ENCODE results near the gene LTB.
A peak's percentile ranks its signal among the peaks of the same experiment; 100 is the strongest.

LTB gene

GRCh38 chr6:31619805-31620585 lies 37.8 kb upstream of the LTB start:
- Histone ChIP-seq H3K4me2 (ENCODE audit: low read length) (peak overlapping the region; percentile 79), H2AFZ (ENCODE audit: low read length) (no peak overlapping the region), H3K27ac (ENCODE audit: low read depth, low read length, poor library complexity, severe bottlenecking) (peak overlapping the region; percentile 96), H3K27me3 (ENCODE audit: insufficient read depth, low read length) (no peaks in the 10 kb centered on the region), H3K79me2 (ENCODE audit: insufficient read depth, low read length) (peaks cover 29% of the 10 kb centered on the region), H3K9me3 (ENCODE audit: low read length) (no peaks in the 10 kb centered on the region), H3K9me2 (ENCODE audit: low read depth, low read length) (no peaks in the 10 kb centered on the region), H3K36me3 (ENCODE audit: insufficient read depth, low read length) (peaks cover 41% of the 10 kb centered on the region), H3K9ac (ENCODE audit: low read length) (peak overlapping the region; percentile 69), H3F3A (ENCODE audit: insufficient read depth, low read length) (no peaks in the 10 kb centered on the region), H3K4me1 (ENCODE audit: insufficient read depth, low read length, severe bottlenecking) (peaks cover 36% of the 10 kb centered on the region), H4K20me1 (ENCODE audit: insufficient read depth, low read length) (no peaks in the 10 kb centered on the region), H3K4me3 (ENCODE audit: low read depth, low read length, poor library complexity, severe bottlenecking) (peak overlapping the region; percentile 98)
- TF ChIP-seq CTCF (IDR thresholded peaks at IDR 0.05; ENCODE audit: low read length): no peak

- Histone ChIP-seq H3K9me2 (ENCODE audit: low read depth, low read length) (no peaks in the 10 kb centered on the region), H4K20me1 (ENCODE audit: insufficient read depth, low read length) (no peaks in the 10 kb centered on the region), H3K4me3 (ENCODE audit: low read depth, low read length, poor library complexity, severe bottlenecking) (no peak overlapping the region), H3K4me1 (ENCODE audit: insufficient read depth, low read length, severe bottlenecking) (peaks cover 38% of the 10 kb centered on the region), H2AFZ (ENCODE audit: low read length) (no peak overlapping the region), H3K9ac (ENCODE audit: low read length) (no peak overlapping the region), H3K36me3 (ENCODE audit: insufficient read depth, low read length) (peaks cover 11% of the 10 kb centered on the region; the same call in 1 of the 2 replicates), H3K79me2 (ENCODE audit: insufficient read depth, low read length) (peaks cover 12% of the 10 kb centered on the region), H3K27ac (ENCODE audit: low read depth, low read length, poor library complexity, severe bottlenecking) (no peak overlapping the region), H3K4me2 (ENCODE audit: low read length) (no peak overlapping the region), H3K9me3 (ENCODE audit: low read length) (no peaks in the 10 kb centered on the region), H3K27me3 (ENCODE audit: insufficient read depth, low read length) (no peaks in the 10 kb centered on the region), H3F3A (ENCODE audit: insufficient read depth, low read length) (no peaks in the 10 kb centered on the region)
- TF ChIP-seq CTCF (IDR thresholded peaks at IDR 0.05; ENCODE audit: low read length) (no peak), EZH2 (IDR thresholded peaks at IDR 0.05; ENCODE audit: borderline replicate concordance, low read length) (no peak)
These were observed 34.8 kb upstream of the LTB start for GRCh38 chr6:31617010-31617409.

GRCh38 chr6:31615748-31616147 lies 33.5 kb upstream of the LTB start:
- Histone ChIP-seq H3K4me3 (ENCODE audit: low read depth, low read length, poor library complexity, severe bottlenecking) (peak overlapping the region; percentile 22), H3K79me2 (ENCODE audit: insufficient read depth, low read length) (no peaks in the 10 kb centered on the region), H3K4me2 (ENCODE audit: low read length) (peak overlapping the region; percentile 59; the same call in 1 of the 2 replicates), H3K9me3 (ENCODE audit: low read length) (no peaks in the 10 kb centered on the region), H3K27me3 (ENCODE audit: insufficient read depth, low read length) (no peaks in the 10 kb centered on the region), H3K4me1 (ENCODE audit: insufficient read depth, low read length, severe bottlenecking) (peaks cover 30% of the 10 kb centered on the region), H2AFZ (ENCODE audit: low read length) (no peak overlapping the region), H4K20me1 (ENCODE audit: insufficient read depth, low read length) (no peaks in the 10 kb centered on the region), H3K36me3 (ENCODE audit: insufficient read depth, low read length) (no peaks in the 10 kb centered on the region), H3K27ac (ENCODE audit: low read depth, low read length, poor library complexity, severe bottlenecking) (peak overlapping the region; percentile 43), H3F3A (ENCODE audit: insufficient read depth, low read length) (no peaks in the 10 kb centered on the region), H3K9me2 (ENCODE audit: low read depth, low read length) (no peaks in the 10 kb centered on the region), H3K9ac (ENCODE audit: low read length) (peak overlapping the region; percentile 43; the same call in 1 of the 2 replicates)
- TF ChIP-seq CTCF (IDR thresholded peaks at IDR 0.05; ENCODE audit: low read length) (no peak), EZH2 (IDR thresholded peaks at IDR 0.05; ENCODE audit: borderline replicate concordance, low read length) (no peak)
